IMR-90 (cell line): ENCODE results near the gene ZDHHC16. TPM values are rescaled to one million over a fixed set of nuclear protein-coding genes. Genes with fewer than 3 reads are reported as not detected.
A peak's percentile ranks its signal among the peaks of the same experiment; 100 is the strongest.

Experiments used
- ATAC-seq: fragments of 200-7000 bp; cut with Tn5 transposase; 2 replicates; pipeline ENCODE4 v1.9.1; 2020; ENCODE audit warnings: low read depth, mild to moderate bottlenecking, moderate library complexity
- BruUV-seq: library from RNA; stranded (reverse); fragments of 400-500 nt; replicated peaks from 2 replicates; lab custom pipeline; 2021; lab: Mats Ljungman, UMichigan
- CTCF ChIA-PET: fragments of 300-600 bp; formaldehyde crosslinking; extraction: SDS; loops from one replicate; lab custom pipeline; 2021; ENCODE audit warnings: antibody characterized with exemption; lab: Yijun Ruan, JAX
- POLR2A ChIA-PET: fragments of 300-600 bp; sonication (Branson Sonifier 250); formaldehyde crosslinking; loops from one replicate; lab custom pipeline; 2022; ENCODE audit warnings: antibody characterized with exemption; ENCODE audit not compliant: unreplicated experiment; lab: Charles Lee
- DNase-seq: peaks from one replicate; pipeline ENCODE4 v3.0.0; 2013
- H2AFZ ChIP-seq: replicated peaks from 2 replicates; pipeline ENCODE3; 2013; ENCODE audit warnings: low read length, mild to moderate bottlenecking; ENCODE audit not compliant: poor library complexity
- H2AK5ac ChIP-seq: 2 replicates; pipeline ENCODE4 v1.6.1; 2013; ENCODE audit warnings: low read depth, low read length, inconsistent platforms
- H2AK9ac ChIP-seq: replicated peaks from 2 replicates; pipeline ENCODE3; 2013; ENCODE audit warnings: mild to moderate bottlenecking, low read depth, low read length, moderate library complexity; ENCODE audit not compliant: poor library complexity
- H2BK120ac ChIP-seq: 2 replicates; pipeline ENCODE4 v1.6.1; 2013; ENCODE audit warnings: low read depth, low read length, inconsistent platforms
- H2BK15ac ChIP-seq: 3 replicates; pipeline ENCODE4 v1.6.1; 2013; ENCODE audit warnings: low read depth, low read length, inconsistent platforms
- H2BK20ac ChIP-seq: 2 replicates; pipeline ENCODE4 v1.6.1; 2013; ENCODE audit warnings: low read depth, mild to moderate bottlenecking, inconsistent platforms, low read length, moderate library complexity
- H2BK5ac ChIP-seq: 2 replicates; pipeline ENCODE4 v1.6.1; 2013; ENCODE audit warnings: mild to moderate bottlenecking, low read depth, low read length, inconsistent platforms; ENCODE audit not compliant: poor library complexity, severe bottlenecking
- H3K14ac ChIP-seq: replicated peaks from 2 replicates; pipeline ENCODE4 v1.6.1; 2013; ENCODE audit warnings: low read depth, low read length, inconsistent platforms
- H3K18ac ChIP-seq: 2 replicates; pipeline ENCODE4 v1.6.1; 2013; ENCODE audit warnings: low read depth, low read length, control low read depth
- H3K23ac ChIP-seq: 2 replicates; pipeline ENCODE4 v1.6.1; 2013; ENCODE audit warnings: low read depth, low read length, inconsistent platforms
- H3K27ac ChIP-seq: 2 replicates; pipeline ENCODE4 v1.5.1; 2013; ENCODE audit warnings: mild to moderate bottlenecking, control low read depth, low read length; ENCODE audit not compliant: insufficient read depth
- H3K27me3 ChIP-seq: 2 replicates; pipeline ENCODE4 v1.6.1; 2013; ENCODE audit warnings: low read length; ENCODE audit not compliant: control insufficient read depth, insufficient read depth
- H3K36me3 ChIP-seq: 2 replicates; pipeline ENCODE4 v1.6.1; 2013; ENCODE audit warnings: low read length, mixed read lengths; ENCODE audit not compliant: control insufficient read depth, insufficient read depth
- H3K4ac ChIP-seq: 2 replicates; pipeline ENCODE4 v1.6.1; 2013; ENCODE audit warnings: low read depth, low read length, inconsistent platforms
- H3K4me1 ChIP-seq: 2 replicates; pipeline ENCODE4 v1.6.1; 2013; ENCODE audit warnings: low read length, mixed read lengths; ENCODE audit not compliant: control insufficient read depth, insufficient read depth
- H3K4me2 ChIP-seq: 2 replicates; pipeline ENCODE4 v1.6.1; 2013; ENCODE audit warnings: low read depth, mild to moderate bottlenecking, control low read depth, low read length, moderate library complexity
- H3K4me3 ChIP-seq: 2 replicates; pipeline ENCODE4 v1.5.1; 2013; ENCODE audit warnings: low read depth, mild to moderate bottlenecking, control low read depth, low read length, moderate library complexity; ENCODE audit not compliant: insufficient read depth
- H3K56ac ChIP-seq: 2 replicates; pipeline ENCODE4 v1.6.1; 2013; ENCODE audit warnings: low read length, inconsistent platforms; ENCODE audit not compliant: insufficient read depth; ENCODE audit errors: extremely low read depth
- H3K79me1 ChIP-seq, 2 experiments: 2 replicates each; pipeline ENCODE4 v1.6.1; 2013; ENCODE audit warnings: low read length in 2 of 2, inconsistent platforms in 1 of 2, low read depth in 1 of 2
- H3K9ac ChIP-seq: 2 replicates; pipeline ENCODE4 v1.6.1; 2013; ENCODE audit warnings: low read depth, low read length, control low read depth
- H3K9me1 ChIP-seq: 2 replicates; pipeline ENCODE4 v1.6.1; 2013; ENCODE audit warnings: low read length, inconsistent platforms; ENCODE audit not compliant: insufficient read depth
- H3K9me3 ChIP-seq: 2 replicates; pipeline ENCODE4 v1.6.1; 2013; ENCODE audit warnings: low read length; ENCODE audit not compliant: control insufficient read depth, insufficient read depth
- H4K20me1 ChIP-seq: 2 replicates; pipeline ENCODE4 v1.6.1; 2013; ENCODE audit warnings: low read length, inconsistent platforms; ENCODE audit not compliant: insufficient read depth
- H4K5ac ChIP-seq: 2 replicates; pipeline ENCODE4 v1.6.1; 2013; ENCODE audit warnings: mild to moderate bottlenecking, low read depth, low read length, control low read depth
- H4K8ac ChIP-seq, 2 experiments: 2 replicates each; pipeline ENCODE4 v1.6.1; 2013; ENCODE audit warnings: low read depth in 2 of 2, low read length in 2 of 2, control low read depth in 1 of 2, inconsistent platforms in 1 of 2
- H4K91ac ChIP-seq: 2 replicates; pipeline ENCODE4 v1.6.1; 2013; ENCODE audit warnings: low read depth, low read length, inconsistent platforms; ENCODE audit not compliant: insufficient read depth
- CHD1 ChIP-seq: IDR thresholded peaks from 2 replicates; pipeline ENCODE4 v1.6.1; 2012; ENCODE audit warnings: low read depth, low read length, improper control_type of control experiment
- RFX5 ChIP-seq: IDR thresholded peaks from 2 replicates; pipeline ENCODE4 v1.8.0; 2012; ENCODE audit warnings: low read depth, mild to moderate bottlenecking, low read length, moderate library complexity
- WGBS, 2 experiments: methylation state at CpG; one replicate each; pipeline versions ENCODE4 v1.1.5 to v1.1.7; 2013; ENCODE audit warnings: missing lambda C conversion rate in 2 of 2; ENCODE audit not compliant: insufficient read length in 1 of 2; ENCODE audit errors: extremely low coverage in 2 of 2; 5-methylcytosine and 5-hydroxymethylcytosine counted together
- dilution Hi-C: fragments of 300-500 bp; cut with HindIII; formaldehyde crosslinking; loops from one replicate; pipeline ENCODE4 v1.14.3; 2018; ENCODE audit warnings: low sequenced_read_pairs; ENCODE audit not compliant: unreplicated experiment
- in situ Hi-C: fragments of 300-500 bp; cut with MboI; formaldehyde crosslinking; loops from 3 replicates; pipeline ENCODE4 v1.14.3; 2019; ENCODE audit warnings: low sequenced_read_pairs, inconsistent platforms, mixed read lengths
- intact Hi-C: fragments of 100-400 bp; cut with micrococcal nuclease; formaldehyde crosslinking; loops from 2 replicates; pipeline ENCODE4 v1.10.0; 2022
- polyA plus RNA-seq, 3 experiments: library from polyadenylated mRNA; depleted of rRNA; stranded (reverse); fragments of >200 nt; gene quantifications; 2 replicates each; pipeline ENCODE4 v1.2.3, GENCODE V29; 2012; ENCODE audit warnings: low replicate concordance in 1 of 3
- total RNA-seq: library from RNA; depleted of rRNA; stranded (reverse); fragments of >200 nt; gene quantifications from 2 replicates; pipeline ENCODE4 v1.2.3, GENCODE V29; 2012

ZDHHC16 gene
- total and polyA plus RNA-seq, 2 of the 4 experiments (the other 2 are of a cell fraction), result 54.7 to 64.0 TPM

DNA sequence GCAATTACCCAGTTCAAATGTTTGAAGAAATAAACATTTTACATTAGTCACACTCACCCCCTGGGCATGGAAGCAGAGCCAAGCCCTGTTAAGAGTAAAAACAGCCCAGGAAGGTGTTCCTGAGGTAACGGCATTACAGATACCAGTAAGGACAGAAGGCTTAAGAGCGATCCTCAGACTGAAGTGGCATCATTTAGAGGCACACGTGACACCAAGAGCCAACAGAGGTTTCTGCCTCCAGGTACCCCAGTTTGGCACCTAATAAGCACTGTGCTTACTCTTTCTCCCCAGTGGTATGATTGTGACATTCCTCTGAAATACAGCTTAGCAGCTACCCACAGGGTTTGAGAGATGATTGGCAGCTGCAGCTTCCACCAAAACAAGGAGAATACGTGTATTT is 35.1 kb downstream of the ZDHHC16 start:
- H2BK120ac ChIP-seq, result no peak overlapping the region
- H3K4ac ChIP-seq, result no peak overlapping the region; the same call in 1 of the 2 replicates
- no peaks in the 10 kb centered on the region for H3K9me3 ChIP-seq
- H4K20me1 ChIP-seq, result peaks cover 28% of the 10 kb centered on the region
- no peak overlapping the region for H2BK20ac ChIP-seq
- no peak overlapping the region for H3K4me2 ChIP-seq
- H3K9me1 ChIP-seq, result peaks cover 18% of the 10 kb centered on the region
- no peak overlapping the region for H3K4me3 ChIP-seq
- peak; percentile 35 for ATAC-seq
- no peak overlapping the region for H3K56ac ChIP-seq
- ChIA-PET POLR2A (no interaction called here), CTCF (interaction anchor here (0.8 kb wide), 1 partner anchor 11 kb away, joined by 3 read pairs; no protein-coding TSS in a partner anchor)
- peak; percentile 21 for DNase-seq
- intact Hi-C loops (no loop called here), in situ Hi-C loops (no loop called here), dilution Hi-C loops (no loop called here)
- H3K36me3 ChIP-seq, result peaks cover 37% of the 10 kb centered on the region
- no peak overlapping the region for H3K27ac ChIP-seq
- no peak overlapping the region for H2BK15ac ChIP-seq
- H4K91ac ChIP-seq, result no peak overlapping the region
- no peak overlapping the region for H2AFZ ChIP-seq
- H3K27me3 ChIP-seq, result no peaks in the 10 kb centered on the region
- no peak for TF ChIP-seq RFX5
- no peak for TF ChIP-seq CHD1
- WGBS, 2 experiments, result 94% methylated on average over 2 of the region's 4 CpGs; no CpG with 5 or more reads in 1 of the 2 experiments
- H4K8ac ChIP-seq, result no peak overlapping the region
- peaks cover 8% of the 10 kb centered on the region for H3K4me1 ChIP-seq
- no peak overlapping the region for H3K18ac ChIP-seq
- H3K14ac ChIP-seq, result peak overlapping the region; percentile 42; the same call in 1 of the 2 replicates
- peak overlapping the region; percentile 46 for H2BK5ac ChIP-seq
- H2AK5ac ChIP-seq, result no peak overlapping the region
- no TSS peak for BruUV-seq
- no peak overlapping the region for H4K5ac ChIP-seq
- peaks cover 30 to 76% of the 10 kb centered on the region in 2 experiments for H3K79me1 ChIP-seq
- no peak overlapping the region for H3K9ac ChIP-seq
- no peak overlapping the region for H2AK9ac ChIP-seq
- H3K23ac ChIP-seq, result 0 out of 2 replicates have a peak overlapping the region, but pooled peaks have one; percentile 29
